ENCODE data around the gene CDH3. TPM values are rescaled to one million over a fixed set of nuclear protein-coding genes. Genes with fewer than 3 reads are reported as not detected.

Gene CDH3
- total RNA-seq (2014; rRNA removed; shearing (Covaris generic)), result not detected in 2 replicates

GRCh38 chr16:68644715-68645493, at the start of gene CDH3:
Gene CDH3, plus strand, starts transcription at chr16:68645310. Its CDS starts 70 bp downstream, at chr16:68645380.
- DNase-seq (ENCODE audit: low spot score), result no peak

GRCh38 chr16:68596266-68596665, 48.8 kb upstream of the CDH3 start:
- DNase-seq (ENCODE audit: low spot score), result no peak

GRCh38 chr16:68599586-68599985, 45.5 kb upstream of the CDH3 start:
- no peak for DNase-seq (ENCODE audit: low spot score)

GRCh38 chr16:68605746-68606145, 39.4 kb upstream of the CDH3 start:
- no peak for DNase-seq (ENCODE audit: low spot score)

- no peak for DNase-seq (ENCODE audit: low spot score)
These were observed 37.7 kb upstream of the CDH3 start for GRCh38 chr16:68607443-68607842.

- DNase-seq (ENCODE audit: low spot score), result no peak
These were observed 36.8 kb upstream of the CDH3 start for GRCh38 chr16:68608330-68608729.

GRCh38 chr16:68612996-68613395, 32.1 kb upstream of the CDH3 start:
- DNase-seq (ENCODE audit: low spot score), result no peak

- no peak for DNase-seq (ENCODE audit: low spot score)
These were observed 27.4 kb upstream of the CDH3 start for GRCh38 chr16:68617734-68618133.

- no peak for DNase-seq (ENCODE audit: low spot score)
These were observed 18.6 kb upstream of the CDH3 start for GRCh38 chr16:68626557-68626956.

GRCh38 chr16:68627951-68628425, 17.1 kb upstream of the CDH3 start:
- DNase-seq (ENCODE audit: low spot score), result no peak

- DNase-seq (ENCODE audit: low spot score), result no peak
These were observed 15.7 kb upstream of the CDH3 start for GRCh38 chr16:68629351-68629910.

- no peak for DNase-seq (ENCODE audit: low spot score)
These were observed 9.0 kb upstream of the CDH3 start for GRCh38 chr16:68636064-68636560.

- DNase-seq (ENCODE audit: low spot score), result no peak
These were observed 8.3 kb upstream of the CDH3 start for GRCh38 chr16:68636818-68637217.

- DNase-seq (ENCODE audit: low spot score), result peak; percentile 34
These were observed 4.1 kb upstream of the CDH3 start for GRCh38 chr16:68640972-68641371.

GRCh38 chr16:68642047-68642435, 3.1 kb upstream of the CDH3 start:
- DNase-seq (ENCODE audit: low spot score), result no peak

GRCh38 chr16:68642436-68643101, 2.5 kb upstream of the CDH3 start:
- no peak for DNase-seq (ENCODE audit: low spot score)

GRCh38 chr16:68643227-68643626, 1.9 kb upstream of the CDH3 start:
- no peak for DNase-seq (ENCODE audit: low spot score)

- no peak for DNase-seq (ENCODE audit: low spot score)
These were observed 1.3 kb upstream of the CDH3 start for GRCh38 chr16:68643847-68644246.

GRCh38 chr16:68644296-68644695, 814 bp upstream of the CDH3 start:
- no peak for DNase-seq (ENCODE audit: low spot score)

GRCh38 chr16:68645494-68646388, 631 bp downstream of the CDH3 start:
- DNase-seq (ENCODE audit: low spot score), result no peak

- no peak for DNase-seq (ENCODE audit: low spot score)
These were observed 2.0 kb downstream of the CDH3 start for GRCh38 chr16:68646953-68647659.
